Measurements from ENCODE around the gene ROCK2. TPM values are rescaled to one million over a fixed set of nuclear protein-coding genes. Genes with fewer than 3 reads are reported as not detected.

ROCK2 gene
- total and polyA plus RNA-seq, 5 donors from 2014 or later, result 8.6 to 20.6 (median 10.4) TPM

GRCh38 chr2:11179899-11180298, 164.5 kb downstream of the ROCK2 start:
- DNase-seq, result no peak
- Histone ChIP-seq H3K9me3 (ENCODE audit: control insufficient read depth in 2 of 2, low read length in 2 of 2) (no peaks in the 10 kb centered on the region), H3K4me1 (ENCODE audit: control insufficient read depth, insufficient read depth, low read length, poor library complexity, severe bottlenecking) (no peaks in the 10 kb centered on the region), H3K27me3 (ENCODE audit: control insufficient read depth, insufficient read depth, low read length) (no peaks in the 10 kb centered on the region), H3K36me3 (ENCODE audit: control insufficient read depth, insufficient read depth, low read length) (peaks cover 31% of the 10 kb centered on the region), H3K4me3 (ENCODE audit: low read depth, low read length) (no peak overlapping the region), H3K27ac (ENCODE audit: insufficient read depth, low read length, poor library complexity, severe bottlenecking) (no peak overlapping the region)
- Mint-ChIP-seq H3K36me3 (peaks cover 25% of the 10 kb centered on the region), H3K27ac (no peak overlapping the region), H3K4me3 (no peak overlapping the region), H3K27me3 (no peaks in the 10 kb centered on the region), H3K9me3 (no peaks in the 10 kb centered on the region), H3K4me1 (peaks cover 9 to 13% (median 10%) of the 10 kb centered on the region in 4 donors)
- no peak for ATAC-seq (ENCODE audit: low read depth in 2 of 2)

- H3K27me3 ChIP-seq (ENCODE audit: control insufficient read depth, insufficient read depth, low read length), result no peaks in the 10 kb centered on the region
- H3K4me1 Mint-ChIP-seq, result peaks cover 10 to 14% (median 11%) of the 10 kb centered on the region in 4 donors
- H3K36me3 Mint-ChIP-seq, result peaks cover 21% of the 10 kb centered on the region
- no peaks in the 10 kb centered on the region for H3K4me1 ChIP-seq (ENCODE audit: control insufficient read depth, insufficient read depth, low read length, poor library complexity, severe bottlenecking)
- H3K27ac Mint-ChIP-seq, result no peak overlapping the region
- DNase-seq, result no peak
- H3K27ac ChIP-seq (ENCODE audit: insufficient read depth, low read length, poor library complexity, severe bottlenecking), result no peak overlapping the region
- H3K9me3 Mint-ChIP-seq, result no peaks in the 10 kb centered on the region
- H3K4me3 ChIP-seq (ENCODE audit: low read depth, low read length), result no peak overlapping the region
- H3K27me3 Mint-ChIP-seq, result no peaks in the 10 kb centered on the region
- no peaks in the 10 kb centered on the region for H3K9me3 ChIP-seq (ENCODE audit: control insufficient read depth in 2 of 2, low read length in 2 of 2)
- no peak overlapping the region for H3K4me3 Mint-ChIP-seq
- ATAC-seq (ENCODE audit: low read depth in 2 of 2), result no peak
- peaks cover 31% of the 10 kb centered on the region for H3K36me3 ChIP-seq (ENCODE audit: control insufficient read depth, insufficient read depth, low read length)
These were observed 165.2 kb downstream of the ROCK2 start for GRCh38 chr2:11179196-11179595.

- Mint-ChIP-seq H3K27me3 (no peaks in the 10 kb centered on the region), H3K4me3 (no peak overlapping the region), H3K9me3 (no peaks in the 10 kb centered on the region), H3K4me1 (peaks cover 10 to 14% (median 11%) of the 10 kb centered on the region in 4 donors), H3K36me3 (peaks cover 24% of the 10 kb centered on the region), H3K27ac (no peak overlapping the region)
- DNase-seq (no peak), ATAC-seq (ENCODE audit: low read depth in 2 of 2) (no peak)
- Histone ChIP-seq H3K36me3 (ENCODE audit: control insufficient read depth, insufficient read depth, low read length) (peaks cover 31% of the 10 kb centered on the region), H3K9me3 (ENCODE audit: control insufficient read depth in 2 of 2, low read length in 2 of 2) (no peaks in the 10 kb centered on the region), H3K4me1 (ENCODE audit: control insufficient read depth, insufficient read depth, low read length, poor library complexity, severe bottlenecking) (no peaks in the 10 kb centered on the region), H3K4me3 (ENCODE audit: low read depth, low read length) (no peak overlapping the region), H3K27me3 (ENCODE audit: control insufficient read depth, insufficient read depth, low read length) (no peaks in the 10 kb centered on the region), H3K27ac (ENCODE audit: insufficient read depth, low read length, poor library complexity, severe bottlenecking) (no peak overlapping the region)
These were observed 166.4 kb downstream of the ROCK2 start for GRCh38 chr2:11177871-11178690.

GRCh38 chr2:11175293-11175795, 169.1 kb downstream of the ROCK2 start:
- H3K36me3 Mint-ChIP-seq, result peaks cover 21% of the 10 kb centered on the region
- H3K9me3 Mint-ChIP-seq, result no peaks in the 10 kb centered on the region
- Histone ChIP-seq H3K27me3 (ENCODE audit: control insufficient read depth, insufficient read depth, low read length) (no peaks in the 10 kb centered on the region), H3K36me3 (ENCODE audit: control insufficient read depth, insufficient read depth, low read length) (peaks cover 24% of the 10 kb centered on the region), H3K9me3 (ENCODE audit: control insufficient read depth in 2 of 2, low read length in 2 of 2) (no peaks in the 10 kb centered on the region), H3K4me3 (ENCODE audit: low read depth, low read length) (no peak overlapping the region), H3K27ac (ENCODE audit: insufficient read depth, low read length, poor library complexity, severe bottlenecking) (no peak overlapping the region), H3K4me1 (ENCODE audit: control insufficient read depth, insufficient read depth, low read length, poor library complexity, severe bottlenecking) (no peaks in the 10 kb centered on the region)
- peaks cover 10 to 14% (median 11%) of the 10 kb centered on the region in 4 donors for H3K4me1 Mint-ChIP-seq
- H3K27ac Mint-ChIP-seq, result peak overlapping the region; percentile 8 to 46 (median 20)
- no peak for ATAC-seq (ENCODE audit: low read depth in 2 of 2)
- DNase-seq, result no peak
- H3K4me3 Mint-ChIP-seq, result no peak overlapping the region
- H3K27me3 Mint-ChIP-seq, result no peaks in the 10 kb centered on the region

- DNase-seq (no peak), ATAC-seq (ENCODE audit: low read depth in 2 of 2) (no peak)
- no peak overlapping the region for H3K4me3 Mint-ChIP-seq
- Histone ChIP-seq H3K36me3 (ENCODE audit: control insufficient read depth, insufficient read depth, low read length) (peaks cover 16% of the 10 kb centered on the region), H3K27me3 (ENCODE audit: control insufficient read depth, insufficient read depth, low read length) (no peaks in the 10 kb centered on the region), H3K4me3 (ENCODE audit: low read depth, low read length) (no peak overlapping the region), H3K9me3 (ENCODE audit: control insufficient read depth in 2 of 2, low read length in 2 of 2) (no peaks in the 10 kb centered on the region), H3K27ac (ENCODE audit: insufficient read depth, low read length, poor library complexity, severe bottlenecking) (no peak overlapping the region), H3K4me1 (ENCODE audit: control insufficient read depth, insufficient read depth, low read length, poor library complexity, severe bottlenecking) (no peaks in the 10 kb centered on the region)
- H3K4me1 Mint-ChIP-seq, result peaks cover 10 to 14% (median 11%) of the 10 kb centered on the region in 4 donors
- no peaks in the 10 kb centered on the region for H3K27me3 Mint-ChIP-seq
- no peak overlapping the region for H3K27ac Mint-ChIP-seq
- H3K36me3 Mint-ChIP-seq, result peaks cover 22% of the 10 kb centered on the region
- no peaks in the 10 kb centered on the region for H3K9me3 Mint-ChIP-seq
These were observed 170.2 kb downstream of the ROCK2 start for GRCh38 chr2:11174222-11174621.

GRCh38 chr2:11169333-11169732, 175.1 kb downstream of the ROCK2 start:
- Histone ChIP-seq H3K27ac (ENCODE audit: insufficient read depth, low read length, poor library complexity, severe bottlenecking) (no peak overlapping the region), H3K4me3 (ENCODE audit: low read depth, low read length) (no peak overlapping the region), H3K4me1 (ENCODE audit: control insufficient read depth, insufficient read depth, low read length, poor library complexity, severe bottlenecking) (no peaks in the 10 kb centered on the region), H3K27me3 (ENCODE audit: control insufficient read depth, insufficient read depth, low read length) (no peaks in the 10 kb centered on the region), H3K9me3 (ENCODE audit: control insufficient read depth in 2 of 2, low read length in 2 of 2) (no peaks in the 10 kb centered on the region), H3K36me3 (ENCODE audit: control insufficient read depth, insufficient read depth, low read length) (no peaks in the 10 kb centered on the region)
- H3K4me3 Mint-ChIP-seq, result no peak overlapping the region
- H3K9me3 Mint-ChIP-seq, result no peaks in the 10 kb centered on the region
- H3K27me3 Mint-ChIP-seq, result no peaks in the 10 kb centered on the region
- DNase-seq (no peak), ATAC-seq (ENCODE audit: low read depth in 2 of 2) (no peak)
- H3K4me1 Mint-ChIP-seq, result peaks cover 0 to 2% (median 0%) of the 10 kb centered on the region in 4 donors
- H3K27ac Mint-ChIP-seq, result no peak overlapping the region
- peaks cover 17% of the 10 kb centered on the region for H3K36me3 Mint-ChIP-seq

DNA sequence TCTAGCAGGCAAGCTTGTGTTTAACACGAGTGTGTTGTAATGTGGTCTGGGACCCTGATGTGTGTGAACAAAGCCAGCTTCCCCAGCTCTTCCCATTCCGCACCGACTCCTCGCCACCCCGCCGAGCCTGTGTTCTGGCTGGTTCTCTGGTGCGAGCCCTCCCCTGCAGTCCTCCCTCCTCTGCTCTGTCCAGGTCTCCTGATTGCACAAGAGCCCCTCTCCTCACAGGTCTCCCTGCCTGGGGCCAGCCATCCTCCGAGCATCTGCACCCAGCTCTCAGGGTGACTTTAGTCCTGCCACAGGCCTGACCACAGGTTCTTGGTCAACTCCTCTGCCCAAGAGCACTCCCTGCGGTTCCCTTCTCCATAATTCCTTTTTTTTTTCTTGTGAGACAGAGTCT, 175.9 kb downstream of the ROCK2 start:
- Histone ChIP-seq H3K36me3 (ENCODE audit: control insufficient read depth, insufficient read depth, low read length) (peaks cover 3% of the 10 kb centered on the region), H3K27ac (ENCODE audit: insufficient read depth, low read length, poor library complexity, severe bottlenecking) (no peak overlapping the region), H3K4me3 (ENCODE audit: low read depth, low read length) (no peak overlapping the region), H3K4me1 (ENCODE audit: control insufficient read depth, insufficient read depth, low read length, poor library complexity, severe bottlenecking) (no peaks in the 10 kb centered on the region), H3K27me3 (ENCODE audit: control insufficient read depth, insufficient read depth, low read length) (no peaks in the 10 kb centered on the region), H3K9me3 (ENCODE audit: control insufficient read depth in 2 of 2, low read length in 2 of 2) (no peaks in the 10 kb centered on the region)
- Mint-ChIP-seq H3K27me3 (no peaks in the 10 kb centered on the region), H3K36me3 (peaks cover 22% of the 10 kb centered on the region), H3K4me1 (peaks cover 0 to 5% (median 1%) of the 10 kb centered on the region in 4 donors), H3K27ac (no peak overlapping the region), H3K4me3 (no peak overlapping the region), H3K9me3 (peaks cover 0 to 2% (median 0%) of the 10 kb centered on the region in 7 donors)
- ATAC-seq (ENCODE audit: low read depth in 2 of 2) (no peak), DNase-seq (no peak)

GRCh38 chr2:11166476-11166875, 178.0 kb downstream of the ROCK2 start:
- DNase-seq (no peak), ATAC-seq (ENCODE audit: low read depth in 2 of 2) (no peak)
- H3K4me3 Mint-ChIP-seq, result no peak overlapping the region
- H3K4me1 ChIP-seq (ENCODE audit: control insufficient read depth, insufficient read depth, low read length, poor library complexity, severe bottlenecking), result no peaks in the 10 kb centered on the region
- H3K27ac Mint-ChIP-seq, result no peak overlapping the region
- H3K27ac ChIP-seq (ENCODE audit: insufficient read depth, low read length, poor library complexity, severe bottlenecking), result no peak overlapping the region
- H3K4me1 Mint-ChIP-seq, result peaks cover 0 to 11% (median 3%) of the 10 kb centered on the region in 4 donors
- H3K27me3 Mint-ChIP-seq, result no peaks in the 10 kb centered on the region
- H3K9me3 ChIP-seq (ENCODE audit: control insufficient read depth in 2 of 2, low read length in 2 of 2), result no peaks in the 10 kb centered on the region
- H3K36me3 ChIP-seq (ENCODE audit: control insufficient read depth, insufficient read depth, low read length), result peaks cover 6% of the 10 kb centered on the region
- peaks cover 19% of the 10 kb centered on the region for H3K36me3 Mint-ChIP-seq
- H3K4me3 ChIP-seq (ENCODE audit: low read depth, low read length), result no peak overlapping the region
- no peaks in the 10 kb centered on the region for H3K27me3 ChIP-seq (ENCODE audit: control insufficient read depth, insufficient read depth, low read length)
- peaks cover 0 to 2% (median 0%) of the 10 kb centered on the region in 7 donors for H3K9me3 Mint-ChIP-seq
